Inflammatory macrophage treated with lipopolysaccharide for 4 hours (primary cell): ENCODE results near the gene MT1X.
"Not testable (repeated sequence)": the region's sequence is repeated elsewhere in the genome, so short reads cannot be mapped to it uniquely, and the experiment has no call there.

Source experiments
- DNase-seq: peaks from one replicate; pipeline ENCODE4 v3.0.0-alpha.2; 2020

MT1X gene

DNA sequence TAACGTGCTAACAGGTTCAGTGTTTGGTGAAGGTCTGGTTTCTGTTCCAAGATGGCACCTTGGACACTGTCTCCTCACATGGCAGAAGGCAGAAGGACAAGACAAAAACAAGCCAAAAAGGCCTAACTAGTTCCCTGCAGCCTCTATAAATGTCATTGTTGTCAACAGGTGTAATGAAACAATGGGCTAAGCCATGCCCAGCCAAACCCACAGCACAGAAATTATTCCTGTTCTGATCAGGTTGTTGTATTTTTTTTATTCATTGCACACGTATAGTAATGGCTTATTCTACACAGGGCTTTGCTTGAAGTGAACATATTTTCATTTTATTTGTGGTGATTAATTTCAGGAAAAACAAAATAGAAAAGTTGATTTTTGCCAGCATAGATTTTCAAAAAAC is 31.5 kb downstream of the MT1X start:
- no peak for DNase-seq

DNA sequence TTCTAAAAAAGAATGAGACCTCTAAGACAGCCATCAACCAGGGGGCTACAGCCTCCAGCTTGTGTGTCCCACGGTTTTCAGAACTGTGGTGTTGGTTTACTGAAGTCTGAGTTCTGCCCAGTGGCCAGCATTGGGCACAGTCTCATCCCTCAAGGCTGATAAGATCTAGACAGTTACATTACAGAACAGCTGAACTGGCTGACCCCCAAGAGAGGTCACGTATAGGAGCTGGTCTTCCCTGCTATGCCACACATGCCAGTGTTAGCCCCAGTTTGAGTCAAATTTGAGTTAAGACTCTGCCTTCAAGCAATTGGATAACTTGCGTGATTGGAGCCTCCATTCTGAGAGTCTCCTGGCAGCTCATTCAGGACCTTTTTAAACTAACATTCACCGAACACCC is 32.9 kb downstream of the MT1X start:
- DNase-seq = no peak

DNA sequence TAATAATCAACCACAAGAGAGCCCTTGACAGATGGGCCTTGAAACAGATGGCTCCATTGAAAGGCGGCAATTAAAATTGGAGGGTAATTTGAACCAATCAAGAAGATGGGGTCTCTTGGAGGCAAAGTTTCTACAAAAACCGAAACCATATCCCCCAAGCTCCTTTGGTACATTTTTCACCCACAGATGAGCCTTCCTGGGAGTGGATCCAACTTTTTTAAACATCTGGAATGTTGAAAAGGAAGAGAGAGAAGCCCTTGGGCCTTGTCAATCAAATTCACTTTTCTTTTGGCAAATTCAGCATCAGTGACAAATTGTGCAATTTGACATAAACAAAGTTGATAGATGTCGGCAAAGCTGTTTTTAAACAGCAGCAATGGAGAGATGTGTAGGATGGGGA is 34.5 kb downstream of the MT1X start:
- DNase-seq = no peak

DNA sequence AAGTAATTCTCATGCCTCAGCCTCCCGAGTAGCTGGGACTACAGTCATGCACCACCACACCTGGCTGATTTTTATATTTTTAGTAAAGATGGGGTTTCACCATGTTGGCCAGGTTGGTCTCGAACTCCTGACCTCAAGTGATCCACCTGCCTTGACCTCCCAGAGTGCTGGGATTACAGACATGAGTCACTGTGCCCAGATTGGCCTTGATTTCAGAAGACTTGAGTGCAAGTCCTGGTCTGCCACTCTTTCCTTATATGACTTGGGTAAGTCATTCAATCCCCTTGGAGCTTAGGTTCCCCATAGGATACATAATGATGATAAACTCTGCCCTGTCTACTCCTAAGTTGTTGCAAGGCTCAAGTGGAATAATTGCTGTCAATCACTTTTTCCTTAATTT is 35.3 kb downstream of the MT1X start:
- DNase-seq = not testable (repeated sequence)

DNA sequence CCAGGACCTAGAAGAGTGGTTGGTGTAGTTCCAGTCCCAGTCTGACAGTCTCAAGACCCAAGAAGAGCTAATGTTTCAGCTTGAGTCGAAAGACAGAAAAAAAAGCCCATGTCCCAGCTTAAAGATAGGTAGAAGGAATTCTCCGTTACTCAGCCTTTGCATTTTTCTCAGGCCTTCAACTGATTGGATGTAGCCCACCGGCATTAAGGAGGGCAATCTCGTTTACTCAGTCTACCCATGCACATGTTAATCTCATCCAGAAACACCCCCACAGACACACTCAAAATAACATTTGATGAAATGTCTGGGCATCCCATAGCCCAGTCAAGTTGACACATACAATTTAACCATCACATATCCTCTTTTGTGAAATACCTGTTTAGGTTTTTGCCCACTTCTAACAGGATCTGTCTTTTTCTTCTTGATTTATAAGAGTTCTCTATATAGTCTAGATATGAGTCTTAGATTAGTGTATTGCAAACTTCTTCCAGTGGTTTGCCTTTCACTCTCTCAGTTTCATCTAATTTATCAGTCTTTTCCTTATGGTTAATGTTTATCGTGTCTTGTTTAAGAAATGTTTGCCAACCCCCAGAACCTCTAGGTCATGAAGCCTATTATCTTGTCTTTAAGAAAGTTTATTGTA is 40.1 kb downstream of the MT1X start:
- DNase-seq = no peak

DNA sequence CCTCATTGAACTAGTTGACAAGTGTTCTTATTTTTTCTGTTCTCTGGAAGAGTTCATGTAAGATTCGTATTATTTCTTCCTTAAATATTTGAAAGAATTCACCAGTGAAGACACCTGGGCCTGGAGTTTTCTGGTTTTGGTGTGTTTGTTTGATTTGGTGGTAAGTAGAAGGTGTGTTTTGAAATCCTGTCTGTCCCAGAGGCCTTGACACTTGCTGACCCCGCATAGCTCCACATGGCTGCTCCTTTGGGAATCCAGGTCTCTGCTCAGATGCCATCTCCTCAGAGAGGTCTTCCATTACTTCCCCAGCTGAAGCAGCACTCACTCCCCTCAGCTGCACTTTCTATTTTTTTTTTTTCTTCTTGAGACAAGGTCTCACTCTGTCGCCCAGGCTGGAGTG is 41.9 kb downstream of the MT1X start:
- DNase-seq = no peak

DNA sequence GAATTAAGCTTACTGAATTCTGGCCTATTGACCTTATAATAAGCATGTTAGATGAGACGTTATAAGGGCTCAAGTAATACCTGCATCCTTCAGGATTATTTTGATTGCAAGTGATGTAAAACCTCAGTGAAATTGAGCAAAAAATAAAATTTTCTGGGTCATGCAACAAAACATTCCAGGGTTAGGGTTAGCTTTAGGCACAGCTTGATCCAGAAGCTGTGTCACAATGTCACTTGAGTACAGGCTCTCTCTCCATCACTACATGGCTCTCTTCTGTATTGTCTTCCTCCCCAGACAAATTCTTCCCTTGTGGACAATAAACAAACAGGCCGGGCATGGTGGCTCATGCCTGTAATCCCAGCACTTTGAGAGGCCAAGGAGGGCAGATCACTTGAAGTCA is 44.0 kb downstream of the MT1X start:
- no peak for DNase-seq

DNA sequence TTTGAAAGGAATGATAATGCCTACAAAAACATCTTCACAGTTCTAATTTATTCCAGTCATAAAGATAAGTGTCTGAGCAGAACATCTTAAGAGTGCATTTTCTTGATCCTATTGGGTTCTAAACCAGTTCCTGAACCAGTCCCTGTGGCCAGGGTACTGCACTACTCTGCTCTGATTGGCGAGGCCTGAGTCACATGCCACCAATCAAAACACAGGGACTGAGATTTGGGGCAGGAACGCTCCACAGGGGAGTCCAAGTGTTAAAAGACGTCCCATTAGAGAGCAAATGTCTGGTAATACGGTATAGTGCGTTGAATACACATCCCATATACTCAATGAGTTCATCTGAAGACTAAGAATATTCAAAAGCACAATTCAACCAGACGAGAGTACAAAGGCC is 44.7 kb downstream of the MT1X start:
- DNase-seq = no peak

DNA sequence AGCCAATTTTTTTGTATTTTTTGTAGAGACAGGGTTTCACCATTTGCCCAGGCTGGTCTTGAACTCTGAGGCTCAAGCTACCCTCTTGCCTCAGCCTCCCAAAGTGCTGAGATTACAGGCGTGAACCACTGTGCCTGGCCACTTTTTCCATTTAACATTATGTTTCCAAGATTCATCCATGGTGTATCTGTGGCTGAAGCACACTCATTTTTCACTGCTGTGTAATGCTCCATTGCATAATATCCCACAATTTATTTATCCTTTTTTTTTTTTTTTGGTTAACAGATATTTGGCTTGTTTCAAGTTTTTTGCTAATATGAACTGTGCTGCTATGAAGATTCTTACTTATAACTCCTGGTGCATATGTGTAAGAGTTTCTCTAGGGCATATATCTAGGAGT is 45.8 kb downstream of the MT1X start:
- no peak for DNase-seq

DNA sequence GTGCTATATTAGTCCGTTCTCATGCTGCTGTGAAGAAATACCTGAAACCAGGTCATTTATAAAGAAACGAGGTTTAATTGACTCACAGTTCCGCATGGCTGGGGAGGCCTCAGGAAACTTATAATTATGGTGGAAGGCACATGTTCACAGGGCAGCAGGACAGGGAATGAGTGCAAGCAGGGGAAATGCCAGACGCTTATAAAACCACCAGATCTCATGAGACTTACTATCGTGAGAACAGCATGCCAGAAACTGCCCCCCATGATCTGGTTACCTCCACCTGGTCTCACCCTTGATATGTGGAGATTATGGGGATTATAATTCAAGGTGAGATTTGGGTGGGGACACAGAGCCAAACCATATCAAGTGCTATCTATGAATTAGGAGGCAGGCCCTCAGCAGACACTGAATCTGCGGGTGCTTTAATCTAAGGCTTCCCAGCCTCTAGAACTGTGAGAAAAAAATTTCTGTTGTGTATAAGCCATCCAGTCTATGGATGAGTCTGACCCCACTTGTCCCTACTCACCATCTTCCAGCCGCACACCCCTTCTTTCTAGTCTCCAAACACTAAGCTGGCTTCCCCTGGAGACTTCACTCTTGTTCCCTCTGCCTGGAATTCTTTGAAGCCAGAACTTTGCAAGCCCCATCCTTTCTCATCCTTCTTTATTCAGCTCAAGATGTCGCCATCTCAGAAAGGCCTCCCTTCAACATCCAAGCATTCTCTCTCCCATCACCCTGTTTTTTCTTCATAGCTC is 46.9 kb downstream of the MT1X start:
- DNase-seq = no peak

DNA sequence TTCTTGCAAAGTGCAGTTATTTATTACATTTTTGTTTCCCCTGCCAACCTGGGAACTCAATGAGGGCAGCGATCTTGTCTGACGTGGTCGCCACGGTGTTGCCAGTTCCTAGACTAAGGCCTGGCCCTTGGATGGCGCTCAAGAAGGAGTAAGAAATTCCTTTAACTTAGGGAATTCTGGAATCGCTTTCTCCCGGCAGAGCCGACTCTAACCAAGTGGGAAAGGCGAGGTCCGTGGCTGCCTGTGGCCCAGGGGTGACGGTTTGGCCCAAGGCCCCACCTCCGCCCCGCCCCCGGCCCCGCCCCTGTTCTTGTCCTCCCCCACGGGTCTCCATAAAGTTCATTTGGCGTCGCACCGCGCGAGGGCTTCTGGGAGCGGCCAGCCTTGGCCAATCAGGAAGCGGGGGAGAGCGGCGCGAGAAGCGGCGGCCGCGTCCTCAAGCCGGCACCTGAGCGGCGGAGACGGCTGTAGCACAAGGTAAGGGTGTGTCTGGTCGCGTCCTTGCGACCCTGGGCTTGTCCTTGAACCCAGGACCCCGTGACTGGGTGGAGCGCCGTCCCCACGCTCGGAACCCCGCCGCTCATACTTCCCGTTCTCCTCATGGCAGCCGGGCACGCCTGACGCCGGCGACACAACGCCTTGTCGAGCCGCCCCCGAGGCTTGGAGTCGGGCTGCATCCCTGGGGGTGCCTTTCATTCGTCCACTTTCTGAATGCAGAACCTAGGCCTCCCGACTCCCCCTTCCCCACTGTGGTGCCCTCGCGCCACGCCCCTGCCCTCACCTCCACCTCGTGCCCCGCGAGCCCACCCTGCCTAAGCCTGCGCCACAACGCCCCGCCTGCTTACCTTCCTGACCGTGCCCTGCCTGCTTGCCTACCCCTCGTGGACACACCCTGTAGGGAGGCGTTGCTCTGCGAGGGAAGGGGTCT is 47.7 kb downstream of the MT1X start, which contains the start of gene NUP93:
TSS of gene NUP93 (plus strand) at position 395 of the 928 bp plus-strand sequence. CDS start 18,119 bp downstream, outside the sequence.
- peak; percentile 92 for DNase-seq

DNA sequence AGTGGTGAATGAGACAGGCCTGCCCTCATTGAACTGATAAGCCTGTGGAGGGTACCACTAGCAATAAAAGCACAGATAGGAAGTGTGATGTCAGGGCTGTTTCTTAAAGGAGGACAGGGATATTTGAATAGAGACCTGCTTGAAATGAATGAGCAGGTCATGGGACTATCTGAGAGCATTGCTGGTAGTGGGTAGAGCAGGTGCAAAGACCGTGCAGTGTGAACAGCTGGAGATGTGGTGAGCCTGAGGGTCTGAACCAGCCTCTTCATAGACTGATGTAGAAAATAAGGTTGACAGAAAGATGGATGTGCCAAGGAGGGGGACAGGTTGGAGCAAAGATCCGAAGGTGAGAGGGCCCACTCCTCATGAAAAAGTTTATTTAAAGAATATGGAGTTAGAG is 50.1 kb downstream of the MT1X start:
- no peak for DNase-seq

DNA sequence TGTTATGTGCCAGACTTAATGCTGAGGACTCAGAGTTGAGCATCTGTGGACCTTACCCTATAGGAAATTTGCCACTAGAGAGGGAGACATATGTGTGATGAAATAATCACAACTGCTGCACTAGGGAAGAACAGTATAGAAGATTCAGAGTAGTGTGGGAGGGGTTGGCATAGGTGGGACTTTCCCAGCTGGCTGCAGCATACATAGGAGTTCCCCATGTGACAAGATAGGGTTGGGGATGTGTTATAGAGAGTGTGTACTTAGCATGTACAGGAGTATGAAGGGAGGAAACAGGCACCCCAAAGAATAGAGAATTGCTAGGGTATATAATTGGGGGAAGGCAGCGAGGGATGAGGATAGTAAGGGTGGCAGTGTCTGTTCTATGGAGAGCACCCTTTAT is 50.6 kb downstream of the MT1X start:
- peak; percentile 88 for DNase-seq
